ENCODE results near the gene C1D.

DNA sequence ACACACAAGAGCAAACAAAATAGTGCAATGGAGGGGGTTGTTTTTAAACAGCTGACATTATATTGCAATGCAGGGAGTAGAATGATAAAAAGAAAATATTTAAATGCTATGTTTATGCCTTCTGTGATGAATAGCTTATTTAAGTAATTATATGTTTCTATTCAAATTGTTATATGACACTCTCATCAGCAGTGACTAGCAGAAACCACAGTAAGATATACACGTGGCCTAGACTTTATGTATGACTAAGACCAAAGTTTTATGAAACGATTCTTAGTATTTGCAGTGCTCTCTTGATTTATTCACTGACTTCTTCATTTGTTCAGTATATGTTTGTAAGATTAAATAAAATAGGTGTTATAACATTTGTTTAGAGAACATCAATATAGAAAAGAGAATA, 26.1 kb upstream of the C1D start:
- TF ChIP-seq EZH2phosphoT487 (IDR thresholded peaks at IDR 0.05) (no peak), EZH2 (IDR thresholded peaks at IDR 0.05) (no peak)
- TF ChIP-seq, protein P1, sequence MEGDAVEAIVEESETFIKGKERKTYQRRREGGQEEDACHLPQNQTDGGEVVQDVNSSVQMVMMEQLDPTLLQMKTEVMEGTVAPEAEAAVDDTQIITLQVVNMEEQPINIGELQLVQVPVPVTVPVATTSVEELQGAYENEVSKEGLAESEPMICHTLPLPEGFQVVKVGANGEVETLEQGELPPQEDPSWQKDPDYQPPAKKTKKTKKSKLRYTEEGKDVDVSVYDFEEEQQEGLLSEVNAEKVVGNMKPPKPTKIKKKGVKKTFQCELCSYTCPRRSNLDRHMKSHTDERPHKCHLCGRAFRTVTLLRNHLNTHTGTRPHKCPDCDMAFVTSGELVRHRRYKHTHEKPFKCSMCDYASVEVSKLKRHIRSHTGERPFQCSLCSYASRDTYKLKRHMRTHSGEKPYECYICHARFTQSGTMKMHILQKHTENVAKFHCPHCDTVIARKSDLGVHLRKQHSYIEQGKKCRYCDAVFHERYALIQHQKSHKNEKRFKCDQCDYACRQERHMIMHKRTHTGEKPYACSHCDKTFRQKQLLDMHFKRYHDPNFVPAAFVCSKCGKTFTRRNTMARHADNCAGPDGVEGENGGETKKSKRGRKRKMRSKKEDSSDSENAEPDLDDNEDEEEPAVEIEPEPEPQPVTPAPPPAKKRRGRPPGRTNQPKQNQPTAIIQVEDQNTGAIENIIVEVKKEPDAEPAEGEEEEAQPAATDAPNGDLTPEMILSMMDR (IDR thresholded peaks at IDR 0.05) = no peak

Measured in neural progenitor cell (in vitro differentiated cells).